HepG2 (cell line): ENCODE results near the gene EEA1. TPM values are rescaled to one million over a fixed set of nuclear protein-coding genes. Genes with fewer than 3 reads are reported as not detected.

Experiments used
- ATAC-seq: fragments of 200-7000 bp; cut with Tn5 transposase; 3 replicates; pipeline ENCODE4 v1.9.1; 2020; ENCODE audit warnings: mild to moderate bottlenecking, moderate library complexity
- BruUV-seq: library from RNA; stranded (reverse); fragments of 400-500 nt; replicated peaks from 2 replicates; lab custom pipeline; 2021; lab: Mats Ljungman, UMichigan
- CTCF ChIA-PET: fragments of 300-600 bp; formaldehyde crosslinking; extraction: SDS; loops from one replicate; lab custom pipeline; 2021; ENCODE audit warnings: low total read pairs, inconsistent platforms, low intra/inter-chr PET ratio; lab: Yijun Ruan, JAX
- POLR2A ChIA-PET: fragments of 350-600 bp; sonication (Branson Sonifier 250); formaldehyde crosslinking; loops from one replicate; lab custom pipeline; 2020; ENCODE audit warnings: antibody characterized with exemption, inconsistent platforms; lab: Yijun Ruan, JAX
- DNase-seq: peaks from one replicate; pipeline ENCODE4 v3.0.0-alpha.2; 2015; ENCODE audit warnings: low spot score
- FAIRE-seq: peaks from 3 replicates; lab custom pipeline; 2011; peaks lifted over from hg19 to GRCh38; lab: Jason Lieb, UNC
- H2AFZ ChIP-seq: one replicate; pipeline ENCODE4 v1.6.1; 2011; ENCODE audit warnings: low read length, inconsistent platforms
- H3K27ac ChIP-seq: fragments of 300-600 bp; 3 replicates; pipeline ENCODE4 v1.8.0; 2011; ENCODE audit warnings: mixed run types, mild to moderate bottlenecking, mixed read lengths, low read length, inconsistent platforms; ENCODE audit not compliant: insufficient read depth; ENCODE audit errors: extremely low read length
- H3K27me3 ChIP-seq, 2 experiments: fragments of 200-600 bp in 1 of 2; 2 replicates in 1 of 2; 3 replicates in 1 of 2; pipeline versions ENCODE4 v1.6.0 to v1.8.0; 2011; ENCODE audit warnings: low read length in 2 of 2, mild to moderate bottlenecking in 2 of 2, moderate library complexity in 2 of 2, inconsistent platforms in 1 of 2; ENCODE audit not compliant: insufficient read depth in 2 of 2, control insufficient read depth in 1 of 2
- H3K36me3 ChIP-seq, 2 experiments: fragments of 200-600 bp in 1 of 2; replicated peaks in 1 of 2; 2 replicates in 1 of 2; 3 replicates in 1 of 2; pipeline versions ENCODE4 v1.5.1 to v1.8.0; 2011; ENCODE audit warnings: low read length in 2 of 2, inconsistent platforms in 1 of 2; ENCODE audit not compliant: insufficient read depth in 2 of 2, control insufficient read depth in 1 of 2
- H3K4me1 ChIP-seq: 2 replicates; pipeline ENCODE4 v1.5.1; 2012; ENCODE audit warnings: low read length, inconsistent platforms; ENCODE audit not compliant: insufficient read depth
- H3K4me2 ChIP-seq: 2 replicates; pipeline ENCODE4 v1.6.0; 2011; ENCODE audit warnings: low read depth, low read length, inconsistent platforms
- H3K4me3 ChIP-seq, 3 experiments: fragments of 200-600 bp in 1 of 3; sonication (generic), shearing (Covaris generic) in 1 of 3; replicated peaks in 1 of 3; 2 replicates each; pipeline ENCODE4 v1.5.1; 2011 to 2016; ENCODE audit warnings: low read length in 3 of 3, inconsistent platforms in 2 of 3, low read depth in 2 of 3, mild to moderate bottlenecking in 2 of 3, control low read depth in 1 of 3, mixed read lengths in 1 of 3; ENCODE audit not compliant: insufficient read depth in 1 of 3
- H3K79me2 ChIP-seq: one replicate; pipeline ENCODE4 v1.6.1; 2011; ENCODE audit warnings: low read length, inconsistent platforms; ENCODE audit not compliant: insufficient read depth
- H3K9ac ChIP-seq: 2 replicates; pipeline ENCODE4 v1.6.0; 2011; ENCODE audit warnings: mild to moderate bottlenecking, low read depth, low read length, inconsistent platforms; ENCODE audit not compliant: insufficient read depth
- H3K9me3 ChIP-seq: 2 replicates; pipeline ENCODE4 v1.5.1; 2012; ENCODE audit warnings: mild to moderate bottlenecking, low read length
- H4K20me1 ChIP-seq: 2 replicates; pipeline ENCODE4 v1.6.0; 2011; ENCODE audit warnings: inconsistent platforms, mild to moderate bottlenecking, low read length, moderate library complexity; ENCODE audit not compliant: insufficient read depth
- CEBPB ChIP-seq: IDR thresholded peaks from 2 replicates; pipeline ENCODE4 v1.6.1; 2011; ENCODE audit warnings: low read depth, low read length, improper control_type of control experiment, borderline replicate concordance
- CEBPG ChIP-seq: IDR thresholded peaks from 2 replicates; pipeline ENCODE4 v1.6.1; 2016
- HCFC1 ChIP-seq: fragments of 150-350 bp; IDR thresholded peaks from 2 replicates; pipeline ENCODE4 v1.6.1; 2014; ENCODE audit warnings: low read depth, low read length
- IRX3 ChIP-seq: sonication (generic); formaldehyde crosslinking; IDR thresholded peaks from 2 replicates; pipeline ENCODE4 v1.8.1; 2023; ENCODE audit warnings: mild to moderate bottlenecking, low read depth, missing genetic modification reagents, borderline replicate concordance
- MAFK ChIP-seq, 2 experiments: IDR thresholded peaks in 1 of 2; conservative IDR thresholded peaks in 1 of 2; 2 replicates each; pipeline ENCODE4 v1.6.1; 2011; ENCODE audit warnings: improper control_type of control experiment in 2 of 2, low read length in 2 of 2
- PAF1 ChIP-seq: IDR thresholded peaks from 2 replicates; pipeline ENCODE4 v1.6.1; 2016; ENCODE audit warnings: missing genetic modification reagents, missing compliant biosample characterization
- RBAK ChIP-seq: sonication (generic); formaldehyde crosslinking; IDR thresholded peaks from 2 replicates; pipeline ENCODE4 v1.5.1; 2020; ENCODE audit warnings: mild to moderate bottlenecking, missing genetic modification reagents
- XRCC5 ChIP-seq: fragments of 200-400 bp; formaldehyde crosslinking; optimal IDR thresholded peaks from 2 replicates; pipeline ENCODE3; 2017; ENCODE audit warnings: mild to moderate bottlenecking, low read length
- ZBTB1 ChIP-seq: sonication (generic); formaldehyde crosslinking; IDR thresholded peaks from 2 replicates; pipeline ENCODE4 v1.4.0; 2020; ENCODE audit warnings: missing genetic modification reagents, borderline replicate concordance
- ZBTB3 ChIP-seq: sonication (generic); formaldehyde crosslinking; IDR thresholded peaks from 2 replicates; pipeline ENCODE4 v1.4.0; 2020; ENCODE audit warnings: low read depth, mild to moderate bottlenecking, moderate library complexity, missing genetic modification reagents, borderline replicate concordance
- WGBS: methylation state at CpG from one replicate; pipeline ENCODE4 v1.1.6; 2017; ENCODE audit warnings: low lambda C conversion rate; 5-methylcytosine and 5-hydroxymethylcytosine counted together
- in situ Hi-C: cut with HindIII; loops from 2 replicates; pipeline ENCODE4 v1.10.0; 2017; ENCODE audit warnings: low pct_unique_long_range_greater_than_20kb; ENCODE audit not compliant: extremely low pct_ligation_motif_present
- intact Hi-C: fragments of 100-400 bp; cut with micrococcal nuclease; formaldehyde crosslinking; loops from one replicate; pipeline ENCODE4 v1.10.0; 2022; ENCODE audit not compliant: unreplicated experiment
- polyA plus RNA-seq, 8 experiments: library from polyadenylated mRNA; depleted of rRNA in 3 of 8; stranded (reverse) in 7 of 8; unstranded in 1 of 8; fragments of >200 nt; fragmentation: Illumina TruSeq in 4 of 8; extraction: Trizol in 4 of 8; gene quantifications; 2 replicates each; pipeline versions ENCODE4 v1.2.1 to v1.2.3, GENCODE V29; 2011 to 2016; ENCODE audit warnings: low read depth in 4 of 8, missing spikeins in 1 of 8, mixed read lengths in 1 of 8; ENCODE audit not compliant: insufficient read depth in 1 of 8
- total RNA-seq, 5 experiments: library from RNA; depleted of rRNA; stranded (reverse); fragments of >200 nt; fragmentation: Illumina TruSeq; extraction: Trizol; gene quantifications; 2 replicates each; pipeline ENCODE4 v1.2.3, GENCODE V29; 2016; ENCODE audit warnings: low read depth in 1 of 5
- TF ChIP-seq, protein P1 (sequence below): sonication (generic); formaldehyde crosslinking; IDR thresholded peaks from 2 replicates; pipeline ENCODE4 v1.5.1; 2020; ENCODE audit warnings: missing genetic modification reagents, mild to moderate bottlenecking, borderline replicate concordance
- TF ChIP-seq, protein P2 (sequence below): sonication (generic); formaldehyde crosslinking; IDR thresholded peaks from 2 replicates; pipeline ENCODE4 v1.8.1; 2022; ENCODE audit warnings: low read depth, mild to moderate bottlenecking, missing genetic modification reagents

Gene EEA1
- total and polyA plus RNA-seq, 2 of the 13 experiments (the other 11 are each of a cell fraction or from before 2014, with no cell fraction given): 5.0 to 19.3 TPM

DNA sequence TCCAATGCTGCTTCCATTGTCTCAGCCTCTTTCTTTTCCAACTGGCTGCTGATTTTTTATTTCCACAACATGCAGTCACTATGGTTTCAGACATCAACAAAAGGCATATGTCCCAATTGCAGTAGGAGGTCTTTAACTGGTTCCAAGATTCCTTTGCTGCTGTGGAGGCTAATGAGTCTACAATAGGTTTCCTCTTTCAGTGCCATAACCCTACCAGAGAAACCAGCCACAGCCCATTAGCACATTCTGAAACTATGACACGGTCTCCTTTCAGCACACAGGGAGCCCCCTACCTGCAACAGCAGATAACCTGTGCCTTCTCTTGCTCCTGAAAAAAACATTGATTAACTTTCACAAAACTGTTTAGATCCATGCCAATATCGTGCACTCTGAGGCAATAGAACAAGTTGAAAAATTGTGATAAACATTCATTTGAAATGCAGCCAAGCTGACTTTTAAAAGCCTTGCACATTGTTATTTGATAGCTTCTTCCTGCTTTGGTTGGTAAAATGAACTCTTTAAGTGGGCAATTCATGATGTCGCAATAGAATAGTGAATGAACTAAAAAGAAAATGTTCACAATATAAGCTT is 193.9 kb downstream of the EEA1 start:
- Histone ChIP-seq H3K36me3 (no peaks in the 10 kb centered on the region), H3K27ac (no peak overlapping the region), H3K4me1 (no peaks in the 10 kb centered on the region), H3K4me3 (no peak overlapping the region), H3K27me3 (peaks cover 0 to 20% of the 10 kb centered on the region in 2 experiments; a peak in 2 of 5 replicates), H3K9me3 (no peaks in the 10 kb centered on the region), H3K9ac (no peak overlapping the region), H4K20me1 (no peaks in the 10 kb centered on the region), H2AFZ (no peak overlapping the region), H3K4me2 (no peak overlapping the region), H3K79me2 (no peaks in the 10 kb centered on the region)
- TF ChIP-seq ZBTB1 (CRISPR knock-in tag) (no peak), RBAK (CRISPR knock-in tag) (no peak), XRCC5 (no peak), HCFC1 (no peak), CEBPG (CRISPR knock-in tag) (0 out of 2 replicates have a peak, but pooled peaks have one; percentile 13), PAF1 (CRISPR knock-in tag) (no peak), ZBTB3 (no peak), IRX3 (CRISPR knock-in tag) (no peak), MAFK (conservative IDR thresholded peaks at IDR 0.05 in 1 of 2, IDR thresholded peaks at IDR 0.05 in 1 of 2; ENCODE audit: low read length in 2 of 2) (no peak), CEBPB (peak; percentile 75; the same call in 1 of the 2 replicates)
- TF ChIP-seq, protein P1, sequence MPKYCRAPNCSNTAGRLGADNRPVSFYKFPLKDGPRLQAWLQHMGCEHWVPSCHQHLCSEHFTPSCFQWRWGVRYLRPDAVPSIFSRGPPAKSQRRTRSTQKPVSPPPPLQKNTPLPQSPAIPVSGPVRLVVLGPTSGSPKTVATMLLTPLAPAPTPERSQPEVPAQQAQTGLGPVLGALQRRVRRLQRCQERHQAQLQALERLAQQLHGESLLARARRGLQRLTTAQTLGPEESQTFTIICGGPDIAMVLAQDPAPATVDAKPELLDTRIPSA: no peak
- TF ChIP-seq, protein P2, sequence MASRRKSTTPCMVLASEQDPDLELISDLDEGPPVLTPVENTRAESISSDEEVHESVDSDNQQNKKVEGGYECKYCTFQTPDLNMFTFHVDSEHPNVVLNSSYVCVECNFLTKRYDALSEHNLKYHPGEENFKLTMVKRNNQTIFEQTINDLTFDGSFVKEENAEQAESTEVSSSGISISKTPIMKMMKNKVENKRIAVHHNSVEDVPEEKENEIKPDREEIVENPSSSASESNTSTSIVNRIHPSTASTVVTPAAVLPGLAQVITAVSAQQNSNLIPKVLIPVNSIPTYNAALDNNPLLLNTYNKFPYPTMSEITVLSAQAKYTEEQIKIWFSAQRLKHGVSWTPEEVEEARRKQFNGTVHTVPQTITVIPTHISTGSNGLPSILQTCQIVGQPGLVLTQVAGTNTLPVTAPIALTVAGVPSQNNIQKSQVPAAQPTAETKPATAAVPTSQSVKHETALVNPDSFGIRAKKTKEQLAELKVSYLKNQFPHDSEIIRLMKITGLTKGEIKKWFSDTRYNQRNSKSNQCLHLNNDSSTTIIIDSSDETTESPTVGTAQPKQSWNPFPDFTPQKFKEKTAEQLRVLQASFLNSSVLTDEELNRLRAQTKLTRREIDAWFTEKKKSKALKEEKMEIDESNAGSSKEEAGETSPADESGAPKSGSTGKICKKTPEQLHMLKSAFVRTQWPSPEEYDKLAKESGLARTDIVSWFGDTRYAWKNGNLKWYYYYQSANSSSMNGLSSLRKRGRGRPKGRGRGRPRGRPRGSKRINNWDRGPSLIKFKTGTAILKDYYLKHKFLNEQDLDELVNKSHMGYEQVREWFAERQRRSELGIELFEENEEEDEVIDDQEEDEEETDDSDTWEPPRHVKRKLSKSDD (CRISPR knock-in tag): no peak
- no TSS peak for BruUV-seq
- CTCF ChIA-PET: no interaction called here
- in situ Hi-C loops (no loop called here), intact Hi-C loops (no loop called here)
- POLR2A ChIA-PET: no interaction called here
- no peak for DNase-seq
- WGBS: 33% methylated on average over 3 of the region's 3 CpGs
- no peak for FAIRE-seq
- no peak for ATAC-seq
